ENCODE data around the gene SPDYE5. TPM values are rescaled to one million over a fixed set of nuclear protein-coding genes. Genes with fewer than 3 reads are reported as not detected.
A peak's percentile ranks its signal among the peaks of the same experiment; 100 is the strongest.
"Not testable (repeated sequence)": the region's sequence is repeated elsewhere in the genome, so short reads cannot be mapped to it uniquely, and the experiment has no call there.

The SPDYE5 gene, protein sequence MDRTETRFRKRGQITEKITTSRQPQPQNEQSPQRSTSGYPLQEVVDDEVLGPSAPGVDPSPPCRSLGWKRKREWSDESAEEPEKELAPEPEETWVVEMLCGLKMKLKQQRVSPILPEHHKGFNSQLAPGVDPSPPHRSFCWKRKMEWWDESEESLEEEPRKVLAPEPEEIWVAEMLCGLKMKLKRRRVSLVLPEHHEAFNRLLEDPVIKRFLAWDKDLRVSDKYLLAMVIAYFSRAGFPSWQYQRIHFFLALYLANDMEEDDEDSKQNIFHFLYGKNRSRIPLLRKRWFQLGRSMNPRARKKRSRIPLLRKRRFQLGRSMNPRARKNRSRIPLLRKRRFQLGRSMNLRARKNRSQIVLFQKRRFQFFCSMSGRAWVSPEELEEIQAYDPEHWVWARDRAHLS
- not detected for total RNA-seq
- long read RNA-seq = 0 reads

DNA sequence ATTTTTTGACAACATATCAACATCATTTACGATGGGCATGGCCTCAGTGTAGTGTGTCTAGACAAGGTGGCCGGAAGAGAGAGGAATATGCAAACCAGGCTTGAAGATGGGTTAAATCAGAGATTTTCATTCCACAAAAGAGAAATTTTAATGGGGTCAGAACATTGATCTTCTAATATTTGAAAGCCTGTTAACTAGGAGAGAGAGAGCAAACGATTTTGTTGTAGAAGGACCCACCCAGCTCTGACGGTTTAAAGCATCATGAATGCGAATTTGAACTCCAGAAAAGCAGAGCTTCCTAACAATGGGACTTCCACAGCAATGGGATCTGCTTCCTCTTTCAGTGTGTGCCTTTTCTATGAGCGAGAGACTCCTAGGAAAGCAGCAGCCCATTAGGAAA, at the start of gene SPDYE5:
SPDYE5 (plus strand) TSS at position 301 of the 400 bp plus-strand sequence. CDS start 1,728 bp downstream, outside the sequence.
- DNase-seq (ENCODE audit: missing footprints); intact Hi-C loops (cut with DNase I); ATAC-seq: not testable (repeated sequence)

DNA sequence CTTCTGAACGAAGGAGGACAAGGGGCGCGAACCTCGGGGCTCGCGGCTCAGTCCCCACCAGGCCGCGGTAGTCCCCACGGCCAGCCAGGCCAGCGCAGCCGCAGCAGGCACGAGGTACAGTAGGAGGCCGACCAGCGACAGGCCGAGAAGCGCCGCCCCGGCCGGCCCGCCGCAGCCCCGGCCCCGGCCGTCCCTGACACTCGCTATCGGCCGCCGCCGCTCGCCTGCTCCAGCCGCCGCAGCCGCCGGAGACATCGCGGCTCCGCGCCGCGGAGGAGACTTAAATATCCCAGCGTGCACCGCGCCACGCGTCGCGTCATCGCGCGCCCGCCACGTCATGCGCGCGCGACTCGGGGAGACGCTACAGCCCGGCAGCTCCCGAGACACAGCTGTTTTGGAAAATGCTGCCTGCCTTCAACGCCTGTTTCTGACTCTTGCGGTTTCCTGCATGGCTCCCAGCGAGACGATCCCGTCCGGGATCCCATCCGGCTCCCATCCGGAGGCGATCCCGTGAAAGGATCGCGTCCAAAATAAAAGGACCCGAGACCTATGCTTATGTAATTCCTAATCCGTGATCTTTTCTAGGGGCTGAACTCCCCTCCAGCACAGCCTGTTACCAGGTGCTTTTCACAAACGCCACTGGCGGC, 49.5 kb upstream of the SPDYE5 start:
- DNase-seq (ENCODE audit: missing footprints); intact Hi-C loops (cut with DNase I): not testable (repeated sequence)
- ATAC-seq = peak; percentile 97

DNA sequence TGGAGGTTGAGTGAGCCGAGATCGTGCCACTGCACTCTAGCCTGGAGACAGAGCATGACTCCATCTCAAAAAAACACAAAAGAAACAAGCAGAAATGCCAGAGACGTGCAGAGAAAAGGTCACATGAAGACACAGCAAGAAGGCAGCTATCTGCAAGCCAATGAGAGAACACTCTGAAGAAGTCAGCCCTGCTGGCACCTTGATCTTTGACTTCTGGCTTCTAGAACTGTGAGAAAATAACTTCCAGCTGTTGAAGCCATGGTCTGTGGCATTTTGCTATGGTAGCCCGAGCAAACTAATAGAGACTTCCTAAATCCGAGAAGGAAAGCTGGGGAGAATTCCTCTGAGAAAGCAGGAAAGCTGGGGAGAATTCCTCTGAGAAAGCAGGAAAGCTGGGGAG, 42.2 kb upstream of the SPDYE5 start:
- ATAC-seq; DNase-seq (ENCODE audit: missing footprints); intact Hi-C loops (cut with DNase I): not testable (repeated sequence)

DNA sequence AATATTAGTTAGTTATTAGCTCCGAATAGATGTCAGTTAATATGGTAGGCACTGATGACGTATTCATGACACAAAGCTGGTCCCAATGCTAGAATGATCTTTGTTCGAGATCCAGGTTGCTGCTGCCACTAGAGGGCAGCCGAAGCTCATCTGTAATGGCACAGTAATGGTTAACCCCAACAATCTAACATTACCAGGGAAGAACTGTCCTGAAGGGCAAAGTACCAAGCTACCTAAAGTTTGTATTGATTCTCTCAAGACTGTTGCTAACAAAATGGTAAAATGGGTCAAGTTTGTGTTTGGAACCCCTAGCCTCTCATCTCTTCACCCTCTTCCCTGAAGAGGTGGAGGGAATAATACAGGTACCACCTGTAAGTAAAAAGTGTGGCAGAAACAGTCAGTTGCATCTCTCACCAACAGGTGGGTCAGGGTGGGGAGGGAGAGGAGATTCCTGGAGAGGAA, 39.6 kb upstream of the SPDYE5 start:
- peak; percentile 67 for ATAC-seq
- DNase-seq (ENCODE audit: missing footprints); intact Hi-C loops (cut with DNase I): not testable (repeated sequence)

DNA sequence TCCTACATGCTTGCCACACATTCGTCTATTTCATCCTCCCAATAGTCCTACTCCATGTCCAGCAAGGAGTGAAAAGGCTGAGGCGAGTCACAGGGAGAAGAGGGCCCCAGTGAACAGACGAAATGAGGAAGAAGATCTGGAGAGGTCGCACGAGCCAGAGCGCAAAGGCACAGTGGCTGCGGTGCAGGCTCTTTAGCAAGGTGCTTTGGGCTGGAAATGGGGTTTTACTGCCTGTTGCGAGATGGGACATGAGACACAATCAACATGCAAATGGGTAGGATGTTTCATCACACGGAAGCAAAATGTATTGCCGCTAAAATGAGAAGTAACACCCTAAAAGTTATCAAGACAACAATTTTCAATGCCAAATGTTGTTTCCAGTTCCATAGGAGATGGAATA, 35.7 kb upstream of the SPDYE5 start:
- intact Hi-C loops (cut with DNase I); DNase-seq (ENCODE audit: missing footprints); ATAC-seq: not testable (repeated sequence)

DNA sequence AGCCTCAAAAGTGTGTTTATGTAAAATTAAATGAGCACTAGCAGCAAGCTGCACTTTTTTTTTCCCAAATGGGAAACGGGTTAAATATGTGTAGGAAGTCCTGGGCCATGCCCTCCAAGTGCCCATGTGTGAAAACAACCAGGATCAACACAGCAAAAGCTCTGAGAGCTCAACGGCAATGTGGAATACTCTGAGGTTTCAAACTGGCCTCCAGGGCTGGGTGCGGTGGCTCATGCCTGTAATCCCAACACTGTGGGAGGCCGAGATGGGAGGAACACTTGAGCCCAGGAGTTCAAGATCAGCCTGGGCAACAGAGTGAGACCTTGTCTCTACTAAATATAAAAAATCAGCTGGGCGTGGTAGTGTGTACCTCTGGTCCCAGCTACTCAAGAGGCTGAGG, 34.1 kb upstream of the SPDYE5 start:
- ATAC-seq; DNase-seq (ENCODE audit: missing footprints); intact Hi-C loops (cut with DNase I): not testable (repeated sequence)

DNA sequence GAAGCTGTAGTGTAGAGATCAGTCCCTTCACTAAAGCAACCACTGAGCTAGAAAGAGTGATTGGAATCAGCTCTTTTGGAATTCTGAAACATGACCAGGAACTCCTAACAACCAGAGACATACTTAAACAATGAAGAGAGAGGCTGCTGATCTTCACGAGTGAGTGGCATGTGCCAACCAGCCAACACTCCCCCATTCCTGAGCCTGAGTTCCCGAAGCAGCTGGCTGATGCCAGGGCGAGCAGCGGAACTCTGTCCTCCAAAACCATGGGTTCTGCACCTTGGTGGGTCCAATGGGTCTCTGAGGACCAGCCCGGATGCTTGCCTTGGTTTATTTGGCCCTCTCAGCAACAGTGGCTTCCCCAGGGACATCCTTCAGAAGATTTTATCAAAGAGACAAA, 31.6 kb upstream of the SPDYE5 start:
- ATAC-seq; intact Hi-C loops (cut with DNase I); DNase-seq (ENCODE audit: missing footprints): not testable (repeated sequence)

DNA sequence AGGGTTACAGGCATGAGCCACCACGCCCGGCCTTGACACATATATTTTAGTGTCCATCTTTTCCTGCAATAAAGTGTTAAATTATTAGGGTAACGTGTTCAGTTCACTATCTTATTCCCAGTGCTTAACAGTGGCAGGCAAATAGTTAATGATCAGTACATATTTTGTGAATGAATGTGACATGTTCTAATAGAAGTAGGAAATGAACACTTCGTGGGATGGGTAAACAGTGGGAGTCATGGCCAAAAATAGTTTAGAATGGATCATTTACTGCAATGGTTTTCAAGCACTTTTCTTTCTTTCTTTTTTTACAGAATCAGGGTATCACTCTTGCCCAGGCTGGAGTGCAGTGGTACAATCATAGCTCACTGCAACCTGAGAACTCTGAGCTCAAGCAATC, 22.0 kb upstream of the SPDYE5 start:
- ATAC-seq; intact Hi-C loops (cut with DNase I); DNase-seq (ENCODE audit: missing footprints): not testable (repeated sequence)

DNA sequence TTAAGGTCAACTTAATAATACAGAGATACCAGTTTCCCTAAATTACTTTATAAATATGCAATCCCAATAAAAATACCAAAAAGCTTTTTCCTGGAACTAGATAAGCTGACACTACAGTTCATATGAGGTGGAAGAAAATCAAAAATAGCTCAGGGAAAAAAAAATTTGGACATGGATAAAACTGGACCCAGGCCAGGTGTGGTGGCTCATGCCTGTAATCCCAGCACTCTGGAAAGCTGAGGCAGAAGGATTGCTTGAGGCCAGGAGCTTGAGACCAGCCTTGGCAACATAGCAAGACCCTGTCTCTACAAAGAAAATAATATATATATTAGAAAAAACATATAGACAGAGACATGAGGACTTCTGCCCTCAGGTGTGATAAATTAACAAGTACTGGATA, 14.7 kb upstream of the SPDYE5 start:
- DNase-seq (ENCODE audit: missing footprints); intact Hi-C loops (cut with DNase I); ATAC-seq: not testable (repeated sequence)

DNA sequence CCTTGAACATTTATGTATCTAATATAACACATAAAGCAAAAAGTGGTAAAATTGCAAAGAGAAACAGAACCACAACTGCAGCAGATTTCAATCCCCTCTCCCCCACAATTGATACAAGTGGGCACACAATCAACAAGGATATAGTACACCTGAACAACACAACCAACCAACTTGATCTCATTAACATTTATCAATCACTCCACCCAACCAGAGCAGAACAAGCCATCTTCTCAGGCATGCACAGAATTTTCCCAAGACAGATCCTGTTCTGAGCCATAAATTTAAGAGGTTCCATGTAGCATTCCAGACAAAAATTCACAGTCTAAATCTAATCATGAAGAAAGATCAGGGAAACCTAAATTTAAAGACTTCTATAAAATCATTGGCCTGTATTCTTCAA, 11.8 kb upstream of the SPDYE5 start:
- ATAC-seq; intact Hi-C loops (cut with DNase I); DNase-seq (ENCODE audit: missing footprints): not testable (repeated sequence)

DNA sequence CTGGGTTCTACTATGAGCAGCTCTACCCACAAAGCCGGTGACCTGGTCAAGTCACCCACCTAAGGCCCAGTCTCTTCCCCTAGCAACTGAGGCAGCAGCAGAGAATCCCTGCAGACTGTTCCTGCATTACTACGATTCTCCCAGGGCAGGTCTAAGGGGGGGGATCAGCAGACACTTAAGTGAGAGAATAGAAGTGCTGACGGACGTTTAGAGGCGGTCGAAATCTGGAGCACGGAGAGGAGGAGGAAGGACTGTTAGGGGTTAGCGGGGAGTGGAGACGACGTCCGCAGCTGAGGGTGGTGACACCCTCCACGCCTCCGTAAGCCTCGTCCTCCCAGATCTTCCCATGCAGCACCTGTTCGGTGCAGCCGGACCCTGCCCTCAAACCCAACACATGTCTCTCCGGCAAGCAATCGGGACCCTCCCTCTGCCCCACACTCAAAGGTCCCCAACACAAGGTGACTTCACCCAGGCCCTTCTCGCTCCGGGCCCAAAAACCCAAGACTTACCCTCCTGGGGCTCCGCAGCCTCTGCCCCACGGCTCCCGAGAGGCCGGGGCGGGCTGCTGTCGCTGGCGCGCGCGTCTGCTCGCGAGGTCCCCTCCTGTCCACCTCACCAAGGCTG, 6.7 kb upstream of the SPDYE5 start:
- ATAC-seq; intact Hi-C loops (cut with DNase I): not testable (repeated sequence)
- DNase-seq (ENCODE audit: missing footprints) = peak; percentile 63

DNA sequence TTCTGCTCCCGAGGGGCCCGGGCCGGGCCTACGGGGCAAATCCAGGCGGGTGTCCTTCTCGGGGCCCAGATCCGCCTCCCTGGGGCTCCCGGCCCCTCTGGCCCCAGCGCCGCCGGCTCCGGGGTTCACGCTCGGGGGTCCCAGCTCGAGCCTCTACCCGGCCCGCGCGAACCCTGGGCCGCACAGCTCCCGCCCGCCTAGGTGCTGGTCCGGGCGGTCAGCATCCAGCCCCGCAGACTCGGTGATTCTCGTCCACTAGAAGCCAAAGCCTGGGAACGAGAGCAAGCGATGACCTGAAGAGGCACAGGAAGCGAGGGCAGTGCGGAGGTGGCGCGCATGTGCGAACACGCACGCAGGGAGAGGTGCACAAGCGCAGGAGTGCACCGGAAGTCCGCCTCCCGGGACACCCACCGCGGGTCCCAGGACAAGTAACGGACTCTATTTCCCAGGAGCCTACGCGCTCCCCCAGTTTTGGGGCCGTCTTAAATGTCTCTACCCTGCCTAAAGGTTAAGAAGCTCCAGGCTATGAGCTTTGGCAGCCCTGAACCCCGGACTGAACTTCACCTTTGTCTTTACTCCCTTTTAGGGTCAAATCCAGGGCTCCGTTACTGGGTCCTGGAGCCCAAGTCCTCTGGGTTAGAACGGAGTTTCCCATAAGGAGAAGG, 6.0 kb upstream of the SPDYE5 start, which contains the start of gene POM121C:
POM121C (minus strand) TSS at position 321 of the 665 bp plus-strand sequence. CDS start 44,803 bp downstream, outside the sequence.
- intact Hi-C loops (cut with DNase I) = not testable (repeated sequence)
- ATAC-seq (peak; percentile 100), DNase-seq (ENCODE audit: missing footprints) (peak; percentile 97)

DNA sequence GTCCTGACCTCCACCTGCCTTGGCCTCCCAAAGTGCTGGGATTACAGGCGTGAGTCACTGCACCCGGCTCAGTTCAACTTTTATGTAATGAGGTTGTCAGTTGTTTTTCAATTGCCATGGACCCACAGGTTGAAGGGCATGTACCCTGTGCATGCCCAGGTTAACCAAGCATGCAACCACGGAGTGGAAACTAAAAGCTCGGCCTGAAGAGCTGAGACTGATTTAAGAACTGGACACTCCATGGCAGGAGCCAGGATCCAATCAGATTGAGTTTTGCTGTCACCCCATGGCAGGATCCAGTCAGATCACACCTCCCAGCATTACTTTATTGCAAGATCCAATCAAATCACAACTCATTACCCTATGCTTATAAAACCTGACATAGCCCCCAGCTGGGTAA, 16.9 kb downstream of the SPDYE5 start:
- intact Hi-C loops (cut with DNase I); ATAC-seq: not testable (repeated sequence)

DNA sequence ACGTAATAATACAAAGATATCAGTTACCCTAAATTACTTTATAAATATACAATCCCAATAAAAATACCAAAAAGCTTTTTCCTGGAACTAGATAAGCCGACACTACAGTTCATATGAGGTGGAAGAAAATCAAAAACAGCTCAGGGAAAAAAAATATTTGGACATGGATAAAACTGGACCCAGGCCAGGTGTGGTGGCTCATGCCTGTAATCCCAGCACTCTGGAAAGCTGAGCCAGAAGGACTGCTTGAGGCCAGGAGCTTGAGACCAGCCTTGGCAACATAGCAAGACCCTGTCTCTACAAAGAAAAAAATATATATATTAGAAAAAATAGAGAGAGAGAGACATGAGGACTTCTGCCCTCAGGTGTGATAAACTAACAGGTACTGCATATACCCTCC, 26.7 kb downstream of the SPDYE5 start:
- DNase-seq (ENCODE audit: missing footprints); intact Hi-C loops (cut with DNase I); ATAC-seq: not testable (repeated sequence)

More for the DNA sequence above, 16.9 kb downstream of the SPDYE5 start:
- DNase-seq (ENCODE audit: missing footprints) = not testable (repeated sequence)

DNA sequence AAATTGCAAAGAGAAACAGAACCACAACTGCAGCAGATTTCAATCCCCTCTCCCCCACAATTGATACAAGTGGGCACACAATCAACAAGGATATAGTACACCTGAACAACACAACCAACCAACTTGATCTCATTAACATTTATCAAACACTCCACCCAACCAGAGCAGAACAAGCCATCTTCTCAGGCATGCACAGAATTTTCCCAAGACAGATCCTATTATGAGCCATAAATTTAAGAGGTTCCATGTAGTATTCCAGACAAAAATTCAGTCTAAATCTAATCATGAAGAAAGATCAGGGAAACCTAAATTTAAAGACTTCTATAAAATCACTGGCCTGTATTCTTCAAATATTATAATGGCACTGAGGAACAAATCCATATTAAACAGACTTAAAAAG, 29.6 kb downstream of the SPDYE5 start:
- DNase-seq (ENCODE audit: missing footprints); ATAC-seq: not testable (repeated sequence)
- intact Hi-C loops (cut with DNase I) = loop anchor here (10.0 kb wide), 1 partner anchor 213 kb away; the partner anchor contains the start of gene HIP1

DNA sequence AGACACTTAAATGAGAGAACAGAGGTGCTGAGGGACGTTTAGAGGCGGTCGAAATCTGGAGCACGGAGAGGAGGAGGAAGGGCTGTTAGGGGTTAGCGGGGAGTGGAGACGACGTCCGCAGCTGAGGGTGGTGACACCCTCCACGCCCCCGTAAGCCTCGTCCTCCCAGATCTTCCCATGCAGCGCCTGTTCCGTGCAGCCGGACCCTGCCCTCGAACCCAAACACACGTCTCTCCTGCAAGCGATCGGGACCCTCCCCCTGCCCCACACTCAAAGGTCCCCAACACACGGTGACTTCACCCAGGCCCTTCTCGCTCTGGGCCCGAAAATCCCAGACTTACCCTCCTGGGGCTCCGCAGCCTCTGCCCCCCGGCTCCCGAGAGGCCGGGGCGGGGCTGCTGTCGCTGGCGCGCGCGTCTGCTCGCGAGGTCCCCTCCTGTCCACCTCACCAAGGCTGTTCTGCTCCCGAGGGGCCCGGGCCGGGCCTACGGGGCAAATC, 35.2 kb downstream of the SPDYE5 start:
- not testable (repeated sequence) for DNase-seq (ENCODE audit: missing footprints); ATAC-seq
- intact Hi-C loops (cut with DNase I) = loop anchor here (10.0 kb wide), 1 partner anchor 208 kb away; the partner anchor contains the start of gene HIP1

DNA sequence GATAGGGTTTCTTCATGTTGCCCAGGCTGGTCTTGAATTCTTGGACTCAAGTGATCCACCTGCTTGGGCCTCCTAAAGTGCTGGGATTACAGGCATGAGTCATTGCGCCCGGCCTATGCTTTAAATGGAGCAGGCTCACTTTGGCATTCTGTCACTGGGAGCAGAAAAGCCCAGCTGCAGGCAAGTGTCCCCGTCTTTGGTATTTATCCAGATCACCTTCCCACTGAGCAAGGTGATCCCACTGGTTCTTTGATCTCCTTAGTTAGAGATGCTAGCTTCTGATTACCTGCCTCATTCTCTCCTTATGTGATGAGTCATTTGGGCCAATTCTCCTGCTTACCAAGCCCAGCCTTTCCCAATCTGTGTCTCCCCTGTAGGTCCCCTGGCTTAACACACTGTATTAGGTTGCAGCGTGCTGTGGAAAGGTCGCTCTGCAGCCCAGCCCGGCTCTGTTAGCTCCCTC, 39.3 kb downstream of the SPDYE5 start:
- intact Hi-C loops (cut with DNase I) = no loop called here
- no peak for DNase-seq (ENCODE audit: missing footprints)
- no peak for ATAC-seq

DNA sequence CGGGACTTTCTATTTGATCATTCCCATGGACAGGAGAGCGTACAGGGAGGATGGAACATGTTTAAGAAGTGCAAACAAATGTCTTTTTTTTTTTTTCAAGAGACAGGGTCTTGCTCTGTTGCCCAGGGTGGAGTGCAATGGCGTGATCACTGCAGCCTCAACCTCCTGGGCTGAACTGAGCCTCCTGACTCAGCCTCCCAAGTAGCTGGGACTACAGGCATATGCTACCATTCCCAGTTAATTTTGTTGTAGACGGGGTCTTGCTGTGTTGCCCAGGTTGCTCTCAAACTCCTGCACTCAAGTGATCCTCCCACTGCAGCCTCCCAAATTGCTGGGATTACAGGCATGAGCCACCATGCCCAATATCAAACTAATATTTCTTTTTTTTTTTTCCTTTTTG, 40.5 kb downstream of the SPDYE5 start:
- ATAC-seq = no peak
- no peak for DNase-seq (ENCODE audit: missing footprints)
- intact Hi-C loops (cut with DNase I) = no loop called here
